Liver (tissue), 3 donors: Measurements from ENCODE around the gene SPRR2A.

Experiments used
- CTCF ChIP-seq: fragments of 150-350 bp; IDR thresholded peaks from 2 replicates; pipeline ENCODE4 v1.5.1; 2017; ENCODE audit warnings: improper control_type of control experiment, low read depth, low read length; ENCODE audit not compliant: missing input control
- FOXA1 ChIP-seq: IDR thresholded peaks from 2 replicates; pipeline ENCODE4 v1.6.1; 2016; ENCODE audit warnings: antibody characterized with exemption
- HNF4G ChIP-seq: IDR thresholded peaks from 2 replicates; pipeline ENCODE4 v1.6.1; 2016; ENCODE audit warnings: antibody characterized with exemption
- JUND ChIP-seq, 2 donors: IDR thresholded peaks; 2 replicates each; pipeline ENCODE4 v1.6.1; 2016; ENCODE audit warnings: antibody characterized with exemption in 2 of 2
- MAX ChIP-seq: IDR thresholded peaks from 2 replicates; pipeline ENCODE4 v1.6.1; 2016; ENCODE audit warnings: antibody characterized with exemption
- RAD21 ChIP-seq, 2 donors: IDR thresholded peaks; 2 replicates each; pipeline ENCODE4 v1.6.1; 2016; ENCODE audit warnings: antibody characterized with exemption in 2 of 2, mild to moderate bottlenecking in 2 of 2
- SP1 ChIP-seq: IDR thresholded peaks from 2 replicates; pipeline ENCODE4 v1.6.1; 2018; ENCODE audit warnings: antibody characterized with exemption, mild to moderate bottlenecking
- ZBTB33 ChIP-seq: IDR thresholded peaks from 2 replicates; pipeline ENCODE4 v1.6.1; 2016; ENCODE audit warnings: antibody characterized with exemption
- donor health status: healthy.
- donor health status: healthy.

GRCh38 chr1:153094426-153094825 lies 37.1 kb upstream of the SPRR2A start, which contains the start of gene SPRR2E:
- no peak for TF ChIP-seq JUND (IDR thresholded peaks at IDR 0.05)
- TF ChIP-seq SP1, result no peak
- no peak for TF ChIP-seq CTCF
- no peak for TF ChIP-seq FOXA1
- TF ChIP-seq MAX, result no peak
- no peak for TF ChIP-seq ZBTB33
- no peak for TF ChIP-seq RAD21 (IDR thresholded peaks at IDR 0.05)
- no peak for TF ChIP-seq HNF4G
